ENCODE measurements around the gene C1QA.
A peak's percentile ranks its signal among the peaks of the same experiment; 100 is the strongest.
"Not testable (repeated sequence)": the region's sequence is repeated elsewhere in the genome, so short reads cannot be mapped to it uniquely, and the experiment has no call there.

Gene C1QA

GRCh38 chr1:22641906-22642636 lies 5.6 kb downstream of the C1QA start:
- DNase-seq, result peak; percentile 56 to 72

- no peak for DNase-seq
These were observed 7.0 kb downstream of the C1QA start, which contains the start of gene C1QC for GRCh38 chr1:22643381-22643780. Gene C1QC, plus strand, starts transcription at chr1:22643633. Its CDS starts 391 bp downstream, at chr1:22644024.

DNA sequence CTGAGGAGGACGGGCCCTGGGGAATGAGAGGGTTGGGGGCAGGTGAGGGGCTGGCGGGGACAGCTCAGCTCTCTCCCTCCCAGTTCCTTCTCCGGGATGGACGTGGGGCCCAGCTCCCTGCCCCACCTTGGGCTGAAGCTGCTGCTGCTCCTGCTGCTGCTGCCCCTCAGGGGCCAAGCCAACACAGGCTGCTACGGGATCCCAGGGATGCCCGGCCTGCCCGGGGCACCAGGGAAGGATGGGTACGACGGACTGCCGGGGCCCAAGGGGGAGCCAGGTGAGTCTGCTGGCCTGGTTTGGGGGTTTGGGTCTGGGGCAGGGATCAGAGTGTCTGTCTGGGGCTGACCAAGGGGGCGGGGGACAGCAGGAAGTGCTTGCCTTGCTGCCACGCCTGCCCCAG lies 7.5 kb downstream of the C1QA start:
- no peak for DNase-seq

GRCh38 chr1:22645931-22646330 lies 9.5 kb downstream of the C1QA start:
- DNase-seq, result no peak

GRCh38 chr1:22646384-22646783 lies 10.0 kb downstream of the C1QA start:
- DNase-seq, result no peak

GRCh38 chr1:22650089-22650693 lies 13.8 kb downstream of the C1QA start:
- DNase-seq, result no peak

GRCh38 chr1:22651941-22652856 lies 15.8 kb downstream of the C1QA start:
- DNase-seq, result no peak

DNA sequence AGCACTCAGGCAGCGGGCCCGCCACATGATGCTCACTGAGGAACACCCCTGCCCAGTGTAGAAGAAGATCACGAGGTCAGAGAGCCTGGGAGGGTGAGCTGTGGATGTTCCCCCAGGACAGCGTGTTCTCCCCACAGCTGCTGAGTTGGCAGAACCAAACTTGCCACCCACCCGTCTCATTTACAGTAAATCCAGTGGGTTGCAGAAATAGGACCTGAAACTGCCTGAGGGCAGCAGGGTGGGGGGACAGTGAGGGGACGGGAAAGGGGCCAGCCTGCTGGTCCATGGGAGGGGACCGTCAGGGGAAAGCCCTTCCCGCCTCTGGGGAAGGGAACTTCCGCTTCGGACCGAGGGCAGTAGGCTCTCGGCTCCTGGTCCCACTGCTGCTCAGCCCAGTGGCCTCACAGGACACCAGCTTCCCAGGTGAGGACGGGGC lies 16.5 kb downstream of the C1QA start, which contains the start of gene C1QB:
TSS of gene C1QB (plus strand) at position 356 of the 436 bp plus-strand sequence. CDS start 6,227 bp downstream, outside the sequence.
- no peak for DNase-seq

DNA sequence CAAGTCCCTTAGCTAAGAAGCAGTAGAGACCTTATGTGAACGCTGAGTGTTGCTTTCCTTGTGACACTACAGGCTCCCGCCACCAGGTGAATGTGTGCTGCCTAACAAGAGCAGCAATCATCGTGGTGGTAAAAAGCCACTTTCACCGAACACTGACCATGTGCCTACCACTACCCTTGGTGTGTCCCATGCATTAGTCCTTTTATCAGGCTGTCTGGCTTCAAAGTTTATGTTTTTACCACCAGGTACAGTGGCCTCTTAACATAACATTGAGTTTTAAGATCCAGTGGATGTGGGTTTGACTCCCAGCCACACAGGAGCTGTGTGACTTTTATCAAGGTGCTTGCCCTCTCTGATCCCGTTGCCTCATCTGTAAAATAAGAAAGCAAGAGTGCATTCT lies 18.3 kb downstream of the C1QA start:
- no peak for DNase-seq

DNA sequence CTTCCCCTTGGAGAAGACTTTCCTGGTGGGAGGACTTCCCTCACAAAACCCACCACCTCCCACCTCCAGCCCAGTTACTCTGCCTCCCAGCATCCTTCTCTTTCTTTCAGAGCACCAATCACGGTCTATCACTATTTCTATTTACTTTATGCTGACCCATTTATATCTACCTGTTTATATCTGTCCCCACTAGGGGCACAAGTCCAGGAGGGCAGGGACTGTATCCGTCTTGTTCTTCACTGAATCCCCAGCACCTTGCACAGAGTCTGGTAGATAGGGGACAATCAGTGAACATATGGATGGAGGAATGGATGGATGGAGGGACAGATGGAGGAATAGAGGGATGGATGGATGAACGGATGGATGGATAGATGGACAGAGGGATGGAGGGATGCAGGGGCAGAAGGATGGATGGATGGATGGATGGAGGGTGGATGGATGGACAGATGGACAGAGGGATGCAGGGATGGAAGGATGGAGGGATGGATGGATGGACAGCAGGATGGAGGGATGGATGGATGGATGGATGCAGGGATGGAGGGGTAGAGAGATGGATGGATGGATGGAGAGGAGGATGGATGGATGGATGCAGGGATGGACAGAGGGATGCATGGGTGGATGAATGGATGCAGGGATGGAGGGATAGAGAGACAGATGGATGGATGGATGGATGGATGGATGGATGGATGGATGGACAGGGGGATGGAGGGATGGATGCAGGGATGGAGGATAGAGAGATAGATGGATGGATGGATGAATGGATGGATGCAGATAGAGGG lies 22.1 kb downstream of the C1QA start:
- DNase-seq, result no peak

GRCh38 chr1:22660716-22661241 lies 24.4 kb downstream of the C1QA start:
- DNase-seq, result no peak

- no peak for DNase-seq
These were observed 25.5 kb downstream of the C1QA start for GRCh38 chr1:22661880-22662279.

DNA sequence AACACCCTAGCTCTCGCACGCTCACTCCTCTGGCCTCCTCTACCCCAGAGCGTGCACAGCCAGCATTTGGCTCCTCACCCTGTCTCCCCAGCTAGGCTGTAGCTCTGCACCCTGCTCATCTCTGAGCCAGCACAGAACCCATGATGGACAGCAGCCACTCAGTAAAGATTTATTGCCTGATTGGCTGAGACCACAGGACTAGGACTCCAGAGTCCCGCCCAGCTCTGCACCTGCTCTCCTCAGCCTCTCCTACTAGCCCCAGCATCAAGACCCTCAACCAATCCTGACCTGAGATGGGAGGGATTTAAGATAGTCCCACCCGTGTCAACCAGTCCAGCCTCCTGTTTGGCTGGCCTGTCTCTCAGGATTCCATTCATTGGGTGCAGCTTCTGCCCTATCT lies 25.9 kb downstream of the C1QA start:
- no peak for DNase-seq

- no peak for DNase-seq
These were observed 26.6 kb downstream of the C1QA start for GRCh38 chr1:22662986-22663408.

- DNase-seq, result no peak
These were observed 29.3 kb downstream of the C1QA start for GRCh38 chr1:22665752-22666151.

- no peak for DNase-seq
These were observed 30.0 kb downstream of the C1QA start for GRCh38 chr1:22666412-22666811.

DNA sequence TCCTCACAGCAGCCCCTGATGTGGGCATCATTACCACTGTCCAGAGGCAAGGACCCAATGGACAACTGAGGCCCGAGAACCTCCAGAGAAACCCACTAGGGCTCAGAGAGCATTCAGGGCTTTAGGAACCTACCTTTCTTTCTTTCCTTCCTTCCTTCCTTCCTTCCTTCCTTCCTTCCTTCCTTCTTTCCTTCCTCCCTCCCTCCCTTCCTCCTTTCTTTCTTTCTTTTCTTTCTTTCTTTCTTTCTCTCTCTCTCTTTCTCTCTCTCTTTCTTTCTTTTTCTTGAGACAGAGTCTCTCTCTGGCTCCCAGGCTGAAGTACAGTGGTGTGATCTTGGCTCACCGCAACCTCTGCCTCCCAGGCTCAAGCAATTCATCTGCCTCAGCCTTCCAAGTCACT lies 32.4 kb downstream of the C1QA start:
- DNase-seq, result not testable (repeated sequence)

- no peak for DNase-seq
These were observed 34.0 kb downstream of the C1QA start for GRCh38 chr1:22670352-22670975.

- no peak for DNase-seq
These were observed 35.6 kb downstream of the C1QA start for GRCh38 chr1:22671999-22672398.

GRCh38 chr1:22673486-22674409 lies 37.3 kb downstream of the C1QA start:
- no peak for DNase-seq

- no peak for DNase-seq
These were observed 38.0 kb downstream of the C1QA start for GRCh38 chr1:22674410-22674749.

All from stimulated activated CD4-positive, alpha-beta T cell treated with anti-CD3 and anti-CD28 coated beads, Interleukin-4, amount 100 ng/mL, for 4 hours (primary cell).